Rectal smooth muscle tissue (tissue), 1 donor: ENCODE data around the gene SLC26A11.
"Not testable (repeated sequence)": the region's sequence is repeated elsewhere in the genome, so short reads cannot be mapped to it uniquely, and the experiment has no call there.

Experiments
- H3K27ac ChIP-seq: one replicate; pipeline ENCODE4 v1.7.0; 2013; ENCODE audit warnings: low read depth, low read length, inconsistent platforms
- H3K27me3 ChIP-seq: one replicate; pipeline ENCODE4 v1.7.0; 2013; ENCODE audit warnings: low read length; ENCODE audit not compliant: control insufficient read depth, insufficient read depth
- H3K36me3 ChIP-seq: one replicate; pipeline ENCODE4 v1.7.0; 2013; ENCODE audit warnings: low read length; ENCODE audit not compliant: control insufficient read depth, insufficient read depth
- H3K4me1 ChIP-seq: one replicate; pipeline ENCODE4 v1.7.0; 2013; ENCODE audit warnings: low read length; ENCODE audit not compliant: control insufficient read depth, insufficient read depth
- H3K4me3 ChIP-seq: one replicate; pipeline ENCODE4 v1.7.0; 2013; ENCODE audit warnings: low read length
- H3K9ac ChIP-seq: one replicate; pipeline ENCODE4 v1.7.0; 2013; ENCODE audit warnings: low read length

SLC26A11 gene

DNA sequence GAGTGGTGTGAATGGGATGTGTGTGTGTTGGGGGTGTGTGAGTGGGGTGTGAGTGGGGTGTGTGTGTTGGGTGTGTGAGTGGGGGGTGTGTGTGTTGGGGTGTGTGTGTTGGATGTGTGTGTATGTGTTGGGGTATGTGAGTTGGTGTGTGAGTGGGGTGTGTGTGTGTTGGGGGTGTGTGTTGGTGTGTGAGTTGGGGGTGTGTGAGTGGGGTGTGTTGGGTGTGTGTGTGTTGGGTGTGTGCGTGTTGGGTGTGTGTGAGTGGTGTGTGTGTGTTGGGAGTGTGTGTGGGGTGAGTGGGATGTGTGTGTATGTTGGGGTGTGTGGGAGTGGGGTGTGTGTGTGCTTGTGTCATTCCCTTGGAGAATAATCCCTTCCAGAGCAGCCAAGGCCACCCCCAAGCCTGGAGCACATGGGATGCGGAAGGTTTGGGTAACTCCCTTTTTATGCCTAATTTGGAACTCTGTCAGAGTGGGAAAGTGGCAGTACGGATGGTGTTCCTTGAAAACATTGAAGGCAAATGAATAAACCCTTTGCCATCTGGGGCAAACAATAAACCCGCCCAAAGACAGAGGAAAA is 54.7 kb downstream of the SLC26A11 start:
- H3K4me1 ChIP-seq: no peaks in the 10 kb centered on the region
- no peak overlapping the region for H3K4me3 ChIP-seq
- H3K36me3 ChIP-seq: peaks cover 13% of the 10 kb centered on the region
- no peak overlapping the region for H3K27ac ChIP-seq
- no peaks in the 10 kb centered on the region for H3K27me3 ChIP-seq
- H3K9ac ChIP-seq: no peak overlapping the region

DNA sequence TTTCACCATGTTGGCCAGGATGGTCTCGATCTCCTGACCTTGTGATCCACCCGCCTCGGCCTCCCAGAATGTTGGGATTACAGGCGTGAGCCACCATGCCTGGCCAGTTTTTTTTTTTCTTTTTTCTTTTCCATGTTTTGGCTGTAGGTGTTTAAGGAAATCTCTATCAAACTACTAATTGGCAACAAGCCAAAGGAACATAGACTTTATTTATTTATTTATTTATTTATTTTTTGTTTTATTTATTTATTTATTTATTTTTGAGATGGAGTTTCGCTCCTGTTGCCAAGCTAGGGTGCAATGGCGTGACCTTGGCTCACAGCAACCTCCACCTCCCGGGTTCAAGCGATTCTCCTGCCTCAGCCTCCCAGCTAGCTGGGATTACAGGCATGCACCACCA is 55.6 kb downstream of the SLC26A11 start:
- not testable (repeated sequence) for H3K4me1 ChIP-seq, H3K4me3 ChIP-seq, H3K27me3 ChIP-seq, H3K9ac ChIP-seq, H3K27ac ChIP-seq
- peaks cover 11% of the 10 kb centered on the region for H3K36me3 ChIP-seq

DNA sequence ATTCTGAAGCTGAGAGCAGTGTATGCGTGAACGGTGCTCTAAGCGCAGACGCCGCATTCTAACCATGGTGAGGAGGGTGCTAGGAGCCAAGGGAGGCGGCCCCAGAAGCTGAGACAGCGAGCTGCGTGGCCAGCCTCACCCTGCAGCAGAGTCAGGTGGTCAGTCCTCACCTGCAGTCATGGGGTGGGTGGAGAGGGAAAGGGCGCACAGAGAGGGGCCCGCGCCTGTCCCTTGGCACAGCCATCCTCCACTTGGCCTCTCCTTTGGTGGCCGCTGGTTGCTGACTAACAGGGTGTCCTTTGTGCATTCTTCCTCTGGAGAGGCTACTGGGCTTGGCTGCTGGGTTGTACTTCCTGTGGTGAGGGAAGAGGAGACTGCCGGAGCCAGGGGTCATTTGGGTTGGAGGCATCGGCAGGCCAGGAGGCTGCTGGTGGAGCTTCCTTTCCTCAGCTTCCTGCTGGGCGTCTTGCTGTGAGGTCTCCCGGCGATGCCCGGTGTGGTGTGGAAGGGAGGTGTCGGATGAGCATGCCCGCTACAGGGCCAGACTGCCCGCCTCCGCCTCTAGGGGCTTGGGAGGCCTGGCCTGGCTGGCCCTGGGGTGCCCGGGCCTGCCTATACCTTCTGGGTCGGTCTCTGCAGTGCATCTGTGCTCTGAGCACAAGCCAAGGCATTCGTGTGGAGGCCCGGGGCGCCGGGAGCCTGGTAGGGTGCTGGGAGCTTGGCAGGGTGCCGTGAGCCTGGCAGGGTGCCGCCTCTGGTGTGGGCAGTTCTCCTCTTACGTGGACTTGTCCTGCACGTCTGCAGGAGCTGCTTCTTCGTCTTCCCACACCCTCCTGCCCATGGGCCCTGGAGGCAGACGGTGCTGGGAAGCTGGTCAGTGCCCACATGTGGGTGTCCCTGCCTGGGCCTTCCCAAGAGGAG is 57.8 kb downstream of the SLC26A11 start:
- H3K36me3 ChIP-seq: peaks cover 10% of the 10 kb centered on the region
- no peaks in the 10 kb centered on the region for H3K4me1 ChIP-seq
- H3K27me3 ChIP-seq: no peaks in the 10 kb centered on the region
- no peak overlapping the region for H3K27ac ChIP-seq
- H3K4me3 ChIP-seq: no peak overlapping the region
- no peak overlapping the region for H3K9ac ChIP-seq

DNA sequence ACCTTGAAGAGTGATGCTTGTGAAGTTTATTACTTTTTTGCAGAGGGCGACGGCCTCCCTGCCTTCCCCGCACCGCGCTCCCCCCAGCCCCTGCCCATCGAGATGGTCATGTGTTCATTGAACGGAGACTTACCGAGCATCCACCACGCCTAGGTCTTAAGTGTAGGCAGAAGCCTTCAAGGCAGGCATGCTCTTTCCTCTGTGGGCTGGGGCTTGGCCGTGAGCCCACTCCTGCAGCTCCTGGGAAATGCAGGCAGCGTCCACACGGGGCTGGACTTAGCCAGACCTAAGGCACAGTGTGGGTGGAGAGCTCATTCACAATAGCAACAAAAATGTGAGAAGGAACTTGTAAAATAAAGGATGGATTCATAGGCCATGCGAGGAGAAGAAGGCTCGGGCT is 59.7 kb downstream of the SLC26A11 start:
- peaks cover 8% of the 10 kb centered on the region for H3K36me3 ChIP-seq
- H3K4me1 ChIP-seq: no peaks in the 10 kb centered on the region
- no peak overlapping the region for H3K4me3 ChIP-seq
- no peak overlapping the region for H3K27ac ChIP-seq
- H3K9ac ChIP-seq: no peak overlapping the region
- H3K27me3 ChIP-seq: no peaks in the 10 kb centered on the region

DNA sequence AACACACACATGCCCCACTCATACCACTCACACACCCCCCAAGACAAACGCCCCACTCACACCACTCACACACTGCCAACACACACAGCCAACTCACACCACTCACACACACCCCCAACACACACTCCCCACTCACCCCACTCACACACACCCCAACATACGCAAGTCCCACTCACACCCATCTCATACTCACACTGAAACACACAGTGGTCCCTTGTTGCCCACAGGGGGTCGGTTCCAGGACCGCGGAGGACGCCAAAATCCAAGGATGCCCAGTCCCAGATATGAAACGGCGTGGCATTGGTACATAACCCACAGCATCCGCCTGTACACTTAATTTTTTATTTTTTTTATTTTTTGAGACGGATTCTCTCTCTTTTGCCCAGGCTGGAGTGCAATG is 61.3 kb downstream of the SLC26A11 start:
- Histone ChIP-seq H3K4me3 (no peak overlapping the region), H3K9ac (no peak overlapping the region), H3K36me3 (peaks cover 9% of the 10 kb centered on the region), H3K27me3 (no peaks in the 10 kb centered on the region), H3K27ac (no peak overlapping the region), H3K4me1 (no peaks in the 10 kb centered on the region)

DNA sequence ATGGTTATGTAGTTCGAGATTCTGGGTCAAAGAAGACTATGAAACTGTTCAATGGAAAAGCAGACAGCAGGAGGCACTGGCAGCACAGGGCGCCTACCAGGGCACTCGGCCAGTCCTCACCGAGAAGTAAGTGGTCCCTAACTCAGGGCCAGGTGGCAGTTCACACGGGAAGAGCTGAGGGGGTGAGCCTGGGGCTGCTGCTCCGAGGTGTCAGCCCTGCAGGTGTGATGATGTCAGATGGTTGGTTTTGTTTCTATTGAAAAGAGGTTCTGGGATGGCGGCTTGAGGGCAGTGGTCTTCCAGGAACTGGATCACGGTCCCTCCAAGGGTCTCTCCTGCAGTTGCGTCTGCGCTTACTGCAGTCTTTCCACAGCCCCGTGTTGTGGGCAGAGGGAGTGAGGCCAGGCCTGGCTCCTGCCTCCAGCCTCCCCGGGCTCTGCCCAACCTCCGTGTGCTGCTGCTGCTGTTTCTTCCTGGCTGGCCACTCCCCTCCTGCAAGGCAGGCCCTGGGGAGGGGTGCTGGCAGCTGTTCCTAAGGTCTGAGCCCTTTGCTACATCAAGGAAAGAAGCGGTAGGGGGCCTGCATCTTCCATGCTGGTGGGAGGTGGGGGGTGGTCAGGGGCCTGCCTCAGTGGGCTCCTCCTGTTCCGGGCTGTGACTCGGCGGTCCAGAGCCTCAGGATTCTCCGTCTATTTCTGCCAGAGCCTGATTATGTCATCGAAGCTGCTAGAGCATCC is 63.1 kb downstream of the SLC26A11 start:
- H3K27me3 ChIP-seq: no peaks in the 10 kb centered on the region
- H3K36me3 ChIP-seq: peaks cover 15% of the 10 kb centered on the region

DNA sequence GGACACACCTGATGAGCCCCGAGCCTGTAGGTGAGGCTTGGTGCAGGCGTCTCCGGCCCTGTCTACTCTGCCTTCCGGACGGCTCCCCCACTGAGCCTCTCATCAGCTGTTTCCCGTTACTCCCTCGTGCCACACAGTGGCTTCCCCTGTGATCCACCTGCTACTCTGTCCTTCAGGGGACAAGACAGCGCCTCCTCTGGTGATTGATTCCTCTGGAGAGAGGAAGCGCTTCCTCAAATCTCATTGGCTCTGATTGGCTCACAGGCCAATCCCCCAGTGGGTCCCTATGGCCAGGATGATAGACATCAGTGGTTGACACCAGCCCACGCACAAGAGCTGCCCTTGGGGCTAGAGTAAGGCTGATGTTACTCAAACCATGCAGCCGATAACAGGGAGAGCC is 64.4 kb downstream of the SLC26A11 start:
- Histone ChIP-seq H3K27ac (no peak overlapping the region), H3K36me3 (peaks cover 25% of the 10 kb centered on the region), H3K27me3 (no peaks in the 10 kb centered on the region), H3K4me3 (no peak overlapping the region), H3K9ac (no peak overlapping the region), H3K4me1 (no peaks in the 10 kb centered on the region)

More for the DNA sequence above, 63.1 kb downstream of the SLC26A11 start:
- no peak overlapping the region for H3K9ac ChIP-seq
- no peak overlapping the region for H3K27ac ChIP-seq
- H3K4me1 ChIP-seq: no peaks in the 10 kb centered on the region
- H3K4me3 ChIP-seq: no peak overlapping the region

DNA sequence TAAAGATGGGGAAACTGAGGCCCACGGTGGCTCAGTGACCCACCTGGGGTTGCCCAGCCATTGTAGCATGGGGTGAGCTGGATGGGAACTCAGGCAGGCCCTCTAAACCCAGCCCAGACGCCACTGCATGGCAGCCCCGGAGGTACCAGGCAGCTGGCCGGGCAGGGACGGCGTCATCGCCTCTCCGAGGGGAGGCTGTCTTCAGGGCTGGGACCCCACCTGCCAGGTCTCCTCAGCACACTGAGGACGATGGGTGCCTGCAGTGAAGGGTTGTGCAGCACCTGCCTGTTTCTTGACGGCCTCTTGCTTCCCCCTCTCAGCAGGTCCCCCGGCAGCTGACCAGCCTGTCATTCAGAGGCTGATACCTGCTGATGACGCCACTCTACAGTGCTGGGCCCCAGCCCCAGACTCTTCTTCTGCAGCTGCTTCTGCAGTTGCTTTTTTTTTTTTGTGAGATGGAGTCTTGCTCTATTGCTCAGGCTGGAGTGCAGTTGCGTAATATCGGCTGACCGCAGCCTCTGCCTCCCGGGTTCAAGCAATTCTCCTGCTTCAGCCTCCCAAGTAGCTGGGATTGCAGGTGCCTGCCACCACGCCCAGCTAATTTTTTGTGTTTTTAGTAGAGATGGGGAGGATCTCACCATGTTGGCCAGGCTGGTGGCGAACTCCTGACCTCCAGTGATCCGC is 65.2 kb downstream of the SLC26A11 start:
- Histone ChIP-seq H3K27me3 (no peaks in the 10 kb centered on the region), H3K27ac (no peak overlapping the region), H3K9ac (no peak overlapping the region), H3K4me3 (no peak overlapping the region), H3K36me3 (peaks cover 32% of the 10 kb centered on the region), H3K4me1 (no peaks in the 10 kb centered on the region)

DNA sequence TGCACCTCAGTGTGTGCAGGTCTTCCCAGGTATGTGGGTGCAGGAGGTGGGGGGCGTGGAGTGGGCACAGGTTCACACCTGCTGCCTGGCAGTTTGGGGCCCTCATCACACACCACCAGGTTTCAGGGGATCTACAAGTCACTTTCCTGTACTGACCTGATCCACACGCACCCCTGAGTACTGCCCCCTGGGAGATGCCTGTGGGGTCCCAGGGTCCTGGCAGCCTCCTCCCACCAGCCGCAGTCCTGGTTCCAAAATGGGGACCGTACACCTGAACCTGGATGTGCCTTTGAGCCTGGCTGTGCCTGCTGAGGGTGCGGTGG is 66.4 kb downstream of the SLC26A11 start:
- Histone ChIP-seq H3K4me3 (no peak overlapping the region), H3K27me3 (no peaks in the 10 kb centered on the region), H3K9ac (no peak overlapping the region), H3K27ac (no peak overlapping the region), H3K4me1 (no peaks in the 10 kb centered on the region), H3K36me3 (peaks cover 40% of the 10 kb centered on the region)

DNA sequence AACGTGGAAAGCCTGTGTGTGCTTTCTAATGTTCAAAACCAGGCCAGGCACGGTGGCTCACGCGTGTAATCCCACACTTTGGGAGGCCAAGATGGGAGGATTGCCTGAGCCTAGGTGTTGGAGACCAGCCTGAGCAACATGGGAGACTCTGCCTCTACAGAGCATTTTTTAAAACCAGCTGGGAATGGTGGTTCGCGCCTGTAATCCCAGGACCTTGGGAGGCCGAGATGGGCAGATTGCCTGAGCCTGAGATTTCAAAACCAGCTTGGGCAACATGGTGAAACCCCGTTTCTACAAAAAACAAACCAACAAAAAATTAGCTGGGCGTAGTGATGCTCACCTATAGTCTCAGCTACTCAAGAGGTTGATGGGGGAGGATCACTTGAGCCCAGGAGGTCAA is 66.8 kb downstream of the SLC26A11 start:
- no peaks in the 10 kb centered on the region for H3K4me1 ChIP-seq
- peaks cover 42% of the 10 kb centered on the region for H3K36me3 ChIP-seq
- H3K4me3 ChIP-seq: no peak overlapping the region
- H3K9ac ChIP-seq: no peak overlapping the region
- no peak overlapping the region for H3K27ac ChIP-seq
- H3K27me3 ChIP-seq: no peaks in the 10 kb centered on the region

DNA sequence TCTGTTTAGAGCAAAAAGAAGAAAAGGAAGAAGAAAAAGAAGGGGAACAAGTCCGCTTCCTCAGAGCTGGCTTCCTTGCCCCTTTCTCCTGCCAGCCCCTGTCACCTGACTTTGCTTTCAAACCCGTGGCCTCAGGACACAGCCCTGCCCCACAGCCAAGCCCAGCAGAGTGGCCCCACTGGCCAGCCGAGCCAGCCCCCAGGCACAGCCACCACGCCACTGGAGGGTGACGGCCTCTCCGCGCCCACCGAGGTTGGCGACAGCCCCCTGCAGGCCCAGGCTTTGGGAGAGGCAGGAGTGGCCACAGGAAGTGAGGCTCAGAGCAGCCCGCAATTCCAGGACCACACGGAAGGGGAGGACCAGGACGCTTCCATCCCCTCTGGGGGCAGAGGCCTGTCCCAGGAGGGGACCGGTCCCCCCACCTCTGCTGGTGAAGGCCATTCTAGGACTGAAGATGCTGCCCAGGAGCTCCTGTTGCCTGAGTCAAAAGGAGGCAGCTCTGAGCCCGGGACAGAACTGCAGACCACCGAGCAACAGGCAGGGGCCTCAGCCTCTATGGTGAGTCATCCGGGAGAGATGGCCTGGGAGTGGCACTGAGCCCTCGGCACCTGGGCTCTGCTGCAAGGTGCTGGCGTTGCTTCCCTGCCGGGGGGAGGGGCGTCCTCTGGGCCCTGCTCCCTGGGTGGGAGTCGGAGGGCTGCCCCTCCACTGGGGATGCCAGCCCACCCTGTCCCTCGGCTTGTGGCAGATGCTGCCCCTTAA is 67.8 kb downstream of the SLC26A11 start:
- Histone ChIP-seq H3K4me3 (no peak overlapping the region), H3K27ac (no peak overlapping the region), H3K9ac (no peak overlapping the region), H3K4me1 (no peaks in the 10 kb centered on the region), H3K36me3 (peaks cover 47% of the 10 kb centered on the region), H3K27me3 (no peaks in the 10 kb centered on the region)

DNA sequence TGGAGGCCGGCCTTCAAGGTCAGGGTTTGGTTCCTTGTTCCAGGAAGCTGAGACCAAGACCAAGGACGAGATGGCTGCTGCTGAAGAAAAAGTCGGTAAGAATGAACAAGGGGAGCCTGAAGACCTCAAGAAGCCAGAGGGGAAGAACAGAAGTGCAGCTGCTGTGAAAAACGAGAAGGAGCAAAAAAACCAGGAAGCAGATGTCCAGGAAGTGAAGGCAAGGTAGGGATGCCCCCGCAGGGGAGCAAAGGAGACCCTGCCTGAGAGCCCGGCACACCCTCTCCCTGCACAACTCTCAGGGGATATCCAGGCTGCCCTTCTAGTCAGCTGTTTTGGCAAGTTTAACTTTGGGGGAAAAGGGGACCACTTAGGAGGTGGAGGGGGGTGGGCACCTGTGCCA is 69.4 kb downstream of the SLC26A11 start:
- Histone ChIP-seq H3K36me3 (peaks cover 50% of the 10 kb centered on the region), H3K4me3 (no peak overlapping the region), H3K9ac (no peak overlapping the region), H3K27me3 (no peaks in the 10 kb centered on the region), H3K27ac (no peak overlapping the region), H3K4me1 (no peaks in the 10 kb centered on the region)
